Spleen (tissue), 7 donors: ENCODE data around the gene PEDS1.

Experiments used
- POLR2AphosphoS5 ChIP-seq, 3 donors: sonication (generic); formaldehyde crosslinking; IDR thresholded peaks; one replicate each; pipeline ENCODE4 v1.5.1; 2017; ENCODE audit warnings: antibody characterized with exemption in 3 of 3
- TF ChIP-seq, protein P1 (sequence below), 11 experiments: fragments of 200-600 bp in 7 of 11; fragments of 450-650 bp in 4 of 11; sonication (generic) in 4 of 11; IDR thresholded peaks in 8 of 11; conservative IDR thresholded peaks in 3 of 11; 1 replicate in 7 of 11; 2 replicates in 4 of 11; pipeline versions ENCODE4 v1.4.0 to v1.8.0; 2016 to 2021; ENCODE audit warnings: antibody characterized with exemption in 11 of 11, inconsistent platforms in 4 of 11, mild to moderate bottlenecking in 1 of 11
- donor health status: DM: no; HTN: no; CAD: no; lungs with moderate emphysema.
- donor health status: DM: no; HTN: no; CAD: no.
- donor health status: DM: no; HTN: no; CAD: no.

DNA sequence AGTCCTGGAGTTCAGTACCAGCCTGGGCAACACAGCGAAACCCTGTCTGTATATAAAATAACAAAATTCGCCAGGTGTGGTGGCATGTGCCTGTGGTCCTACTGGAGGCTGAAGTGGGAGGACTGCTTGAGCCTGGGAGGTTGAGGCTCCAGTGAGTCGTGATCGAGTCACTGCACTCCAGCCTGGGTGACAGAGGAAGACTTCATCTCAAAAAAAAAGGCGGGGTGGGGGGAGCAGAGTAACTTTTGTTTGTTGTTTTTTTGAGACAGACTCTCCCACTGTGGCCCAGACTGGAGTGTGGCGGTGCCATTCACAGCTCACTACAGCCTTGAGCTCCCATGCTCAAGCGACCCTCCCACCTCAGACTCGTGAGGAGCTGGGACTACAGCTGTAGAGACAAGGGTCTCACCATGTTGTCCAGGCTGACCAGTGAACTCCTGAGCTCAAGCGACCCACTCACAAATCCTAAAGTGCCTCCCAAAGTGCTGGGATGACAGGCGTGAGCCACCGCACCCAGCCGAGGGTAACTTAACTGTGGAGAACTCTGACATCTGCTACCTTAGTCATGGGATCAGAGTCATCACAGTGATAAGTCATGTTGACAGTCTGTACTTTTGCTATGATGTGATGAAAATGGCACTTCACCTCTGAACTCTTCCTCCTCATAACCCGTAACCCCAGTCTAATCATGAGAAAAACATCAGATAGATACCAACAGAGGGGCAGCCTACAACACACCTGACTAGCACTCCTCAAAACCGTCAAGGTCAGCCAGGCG, 16.5 kb downstream of the PEDS1 start:
- TF ChIP-seq, protein P1, sequence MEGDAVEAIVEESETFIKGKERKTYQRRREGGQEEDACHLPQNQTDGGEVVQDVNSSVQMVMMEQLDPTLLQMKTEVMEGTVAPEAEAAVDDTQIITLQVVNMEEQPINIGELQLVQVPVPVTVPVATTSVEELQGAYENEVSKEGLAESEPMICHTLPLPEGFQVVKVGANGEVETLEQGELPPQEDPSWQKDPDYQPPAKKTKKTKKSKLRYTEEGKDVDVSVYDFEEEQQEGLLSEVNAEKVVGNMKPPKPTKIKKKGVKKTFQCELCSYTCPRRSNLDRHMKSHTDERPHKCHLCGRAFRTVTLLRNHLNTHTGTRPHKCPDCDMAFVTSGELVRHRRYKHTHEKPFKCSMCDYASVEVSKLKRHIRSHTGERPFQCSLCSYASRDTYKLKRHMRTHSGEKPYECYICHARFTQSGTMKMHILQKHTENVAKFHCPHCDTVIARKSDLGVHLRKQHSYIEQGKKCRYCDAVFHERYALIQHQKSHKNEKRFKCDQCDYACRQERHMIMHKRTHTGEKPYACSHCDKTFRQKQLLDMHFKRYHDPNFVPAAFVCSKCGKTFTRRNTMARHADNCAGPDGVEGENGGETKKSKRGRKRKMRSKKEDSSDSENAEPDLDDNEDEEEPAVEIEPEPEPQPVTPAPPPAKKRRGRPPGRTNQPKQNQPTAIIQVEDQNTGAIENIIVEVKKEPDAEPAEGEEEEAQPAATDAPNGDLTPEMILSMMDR (IDR thresholded peaks at IDR 0.05 in 8 of 11, conservative IDR thresholded peaks at IDR 0.05 in 3 of 11), result no peak
- no peak for TF ChIP-seq POLR2AphosphoS5 (IDR thresholded peaks at IDR 0.05)
